Brain pericyte (primary cell): ENCODE data around the gene KRTAP5-4.

Experiments used
- DNase-seq: peaks from one replicate; pipeline ENCODE4 v3.0.0-alpha.2; 2012; ENCODE audit warnings: low read depth, low spot score

Gene KRTAP5-4

DNA sequence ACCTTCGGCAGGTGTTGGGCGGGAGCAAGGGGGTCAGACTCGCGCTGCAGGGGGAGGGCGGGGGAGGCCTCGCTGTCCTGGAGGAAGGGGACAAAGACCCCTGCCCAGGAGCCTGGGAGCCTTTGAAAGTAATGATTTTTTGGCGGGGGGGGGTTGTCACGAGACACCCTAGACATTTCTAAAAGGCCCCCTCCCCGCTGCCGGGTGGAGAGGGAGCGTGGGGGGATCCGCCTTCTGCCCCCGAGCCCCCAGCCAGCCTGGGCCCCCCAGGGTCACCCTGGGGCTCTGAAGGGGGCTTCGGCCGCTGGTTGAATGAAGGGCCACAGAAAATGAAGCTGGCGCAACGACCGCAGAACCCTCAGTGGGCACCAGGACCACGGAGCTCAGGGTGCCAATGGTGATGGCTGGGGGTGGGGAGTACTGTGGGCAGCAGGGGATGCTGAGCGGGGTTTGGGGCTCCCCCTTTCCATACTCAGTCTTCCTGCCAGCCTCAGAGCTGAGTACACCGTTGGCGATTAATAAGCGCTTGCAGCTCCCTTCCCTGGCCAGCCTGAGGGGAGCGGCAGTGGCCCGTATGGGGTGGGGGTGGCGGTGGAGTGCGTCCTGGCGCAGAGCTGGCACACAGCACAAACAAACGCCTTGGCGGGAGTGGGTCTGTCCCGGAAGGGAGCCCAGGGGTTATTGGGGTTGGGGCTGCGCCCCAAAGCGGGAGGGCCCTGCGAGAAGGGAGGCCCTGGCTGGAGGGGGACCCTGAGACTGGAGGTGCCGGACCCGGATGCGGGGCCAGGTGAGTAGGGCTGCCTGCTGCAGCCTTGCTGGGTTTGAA is 48.6 kb downstream of the KRTAP5-4 start:
- no peak for DNase-seq

DNA sequence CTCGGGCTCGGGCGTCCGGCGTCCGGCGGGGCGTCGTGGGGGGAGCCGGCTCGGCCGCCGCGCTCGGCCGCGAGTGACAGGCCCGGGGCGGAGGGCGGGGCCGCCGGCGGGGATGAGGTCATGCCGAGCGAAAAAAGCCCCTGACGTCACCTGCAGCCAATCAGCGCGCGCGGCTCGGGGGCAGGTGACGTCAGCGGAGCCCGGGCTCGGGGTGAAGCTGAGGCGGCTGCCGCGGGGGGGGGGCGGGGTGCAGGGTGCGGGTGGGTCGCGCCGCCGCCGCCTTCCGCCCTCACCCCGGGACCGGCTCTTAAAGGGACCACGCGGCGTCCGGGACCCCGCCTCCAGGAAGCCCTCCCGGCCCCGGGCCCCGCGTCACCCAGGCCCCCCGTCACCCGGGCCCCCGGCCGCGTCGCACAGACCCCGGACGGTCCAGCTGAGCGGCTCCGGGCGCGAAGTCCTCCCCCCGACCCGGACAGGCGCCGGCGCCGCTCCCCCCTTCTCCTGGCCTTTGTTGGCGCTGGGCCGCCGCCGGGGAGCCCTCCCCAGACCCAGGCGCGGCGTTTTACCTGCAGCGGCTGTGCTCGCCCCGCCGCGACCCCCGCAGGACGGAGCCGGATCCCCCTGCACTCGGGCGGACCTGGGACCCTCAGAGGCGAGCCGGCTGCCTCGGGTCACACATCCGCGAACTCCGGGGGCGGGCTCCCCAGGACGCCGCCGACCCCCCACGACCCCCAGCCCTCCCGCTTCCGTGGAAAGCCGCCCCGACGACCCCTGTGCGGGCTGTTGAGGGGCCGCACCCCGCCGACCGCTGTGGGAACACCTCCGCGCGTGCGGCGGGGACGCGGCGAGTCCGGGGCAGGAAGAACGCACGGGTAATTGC is 49.5 kb downstream of the KRTAP5-4 start, which contains the start of gene DUSP8:
Gene DUSP8 (minus strand): TSS at position 75 of the 880 bp plus-strand sequence. CDS start 6,445 bp downstream, outside the sequence.
- DNase-seq: no peak

DNA sequence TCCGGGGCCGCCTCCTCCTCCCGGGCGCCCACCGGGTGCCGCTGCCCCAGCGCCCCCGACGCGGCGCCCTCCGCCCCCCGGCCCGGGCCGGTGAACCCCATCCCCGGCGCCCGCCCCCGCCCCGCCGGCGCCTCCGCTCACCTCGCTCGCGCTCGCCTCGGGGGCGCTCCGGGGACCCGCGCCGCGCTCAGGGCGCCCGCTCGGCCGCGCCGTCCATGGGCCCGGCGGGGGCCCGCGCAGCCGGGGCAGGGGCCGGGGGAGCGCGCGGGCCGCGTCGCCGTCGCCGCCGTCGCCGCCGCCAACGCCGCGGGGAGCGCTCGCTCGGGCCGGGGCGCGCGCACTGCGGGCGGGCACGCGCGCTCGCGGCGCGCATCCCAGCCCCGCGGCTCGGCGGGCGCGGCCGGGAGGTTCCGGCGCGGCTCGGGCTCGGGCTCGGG is 50.2 kb downstream of the KRTAP5-4 start:
- DNase-seq: no peak
